ENCODE data around the gene IGSF9. TPM values are rescaled to one million over a fixed set of nuclear protein-coding genes. Genes with fewer than 3 reads are reported as not detected.
A peak's percentile ranks its signal among the peaks of the same experiment; 100 is the strongest.

IGSF9 gene
- total and polyA plus RNA-seq, 2 experiments from 2014 or later: 10.3 to 27.6 TPM

- no peak overlapping the region for H3K27ac ChIP-seq (ENCODE audit: low read depth)
- no peaks in the 10 kb centered on the region for H3K36me3 ChIP-seq (ENCODE audit: insufficient read depth)
- H3F3A ChIP-seq (replicated peaks; ENCODE audit: low read depth): no peaks in the 10 kb centered on the region
- no peaks in the 10 kb centered on the region for H3K9me3 Mint-ChIP-seq
- no peaks in the 10 kb centered on the region for H4K20me1 ChIP-seq (replicated peaks; ENCODE audit: insufficient read depth)
- no peaks in the 10 kb centered on the region for H3K9me2 ChIP-seq (ENCODE audit: insufficient read depth)
- H3K79me2 ChIP-seq (replicated peaks; ENCODE audit: insufficient read depth): no peaks in the 10 kb centered on the region
- H3K27ac Mint-ChIP-seq: no peak overlapping the region
- H2AFZ ChIP-seq: no peak overlapping the region
- peaks cover 4% of the 10 kb centered on the region for H3K27me3 Mint-ChIP-seq (ENCODE audit: insufficient read depth, low read depth, poor library complexity)
- H3K4me2 ChIP-seq: no peak overlapping the region
- no peak overlapping the region for H3K4me3 ChIP-seq
- no peaks in the 10 kb centered on the region for H3K36me3 Mint-ChIP-seq (ENCODE audit: low read depth)
- no peak for DNase-seq (ENCODE audit: low spot score)
- TF ChIP-seq CREB1 (CRISPR knock-in tag; IDR thresholded peaks at IDR 0.05; ENCODE audit: low read depth): no peak
- TF ChIP-seq EZH2 (IDR thresholded peaks at IDR 0.05; ENCODE audit: low read depth, unreplicated experiment): no peak
- peaks cover 9% of the 10 kb centered on the region; the same call in 1 of the 2 replicates for H3K4me1 ChIP-seq (ENCODE audit: insufficient read depth)
- H3K4me3 Mint-ChIP-seq: no peak overlapping the region
- H3K4me1 Mint-ChIP-seq: peaks cover 2% of the 10 kb centered on the region
- no peaks in the 10 kb centered on the region for H3K27me3 ChIP-seq (ENCODE audit: insufficient read depth)
- ATAC-seq: no peak
These were observed 15.4 kb upstream of the IGSF9 start for GRCh38 chr1:159960721-159961381.

- Histone ChIP-seq H3F3A (replicated peaks; ENCODE audit: low read depth) (no peaks in the 10 kb centered on the region), H2AFZ (peak overlapping the region; percentile 7; the same call in 1 of the 2 replicates), H3K9me2 (ENCODE audit: insufficient read depth) (no peaks in the 10 kb centered on the region), H3K27ac (ENCODE audit: low read depth) (no peak overlapping the region), H3K36me3 (ENCODE audit: insufficient read depth) (no peaks in the 10 kb centered on the region), H3K27me3 (ENCODE audit: insufficient read depth) (no peaks in the 10 kb centered on the region), H3K79me2 (replicated peaks; ENCODE audit: insufficient read depth) (no peaks in the 10 kb centered on the region), H3K4me2 (no peak overlapping the region), H3K4me3 (no peak overlapping the region), H3K4me1 (ENCODE audit: insufficient read depth) (peaks cover 7% of the 10 kb centered on the region; the same call in 1 of the 2 replicates), H4K20me1 (replicated peaks; ENCODE audit: insufficient read depth) (no peaks in the 10 kb centered on the region)
- DNase-seq (ENCODE audit: low spot score): no peak
- Mint-ChIP-seq H3K9me3 (no peaks in the 10 kb centered on the region), H3K4me1 (peaks cover 2% of the 10 kb centered on the region), H3K27ac (no peak overlapping the region), H3K4me3 (no peak overlapping the region), H3K36me3 (ENCODE audit: low read depth) (no peaks in the 10 kb centered on the region), H3K27me3 (ENCODE audit: insufficient read depth, low read depth, poor library complexity) (peaks cover 4% of the 10 kb centered on the region)
- TF ChIP-seq EZH2 (IDR thresholded peaks at IDR 0.05; ENCODE audit: low read depth, unreplicated experiment): no peak
- no peak for TF ChIP-seq ZNF114 (CRISPR knock-in tag; IDR thresholded peaks at IDR 0.05)
- no peak for TF ChIP-seq ZNF331 (CRISPR knock-in tag; IDR thresholded peaks at IDR 0.05; ENCODE audit: low read depth)
- TF ChIP-seq, protein P1, sequence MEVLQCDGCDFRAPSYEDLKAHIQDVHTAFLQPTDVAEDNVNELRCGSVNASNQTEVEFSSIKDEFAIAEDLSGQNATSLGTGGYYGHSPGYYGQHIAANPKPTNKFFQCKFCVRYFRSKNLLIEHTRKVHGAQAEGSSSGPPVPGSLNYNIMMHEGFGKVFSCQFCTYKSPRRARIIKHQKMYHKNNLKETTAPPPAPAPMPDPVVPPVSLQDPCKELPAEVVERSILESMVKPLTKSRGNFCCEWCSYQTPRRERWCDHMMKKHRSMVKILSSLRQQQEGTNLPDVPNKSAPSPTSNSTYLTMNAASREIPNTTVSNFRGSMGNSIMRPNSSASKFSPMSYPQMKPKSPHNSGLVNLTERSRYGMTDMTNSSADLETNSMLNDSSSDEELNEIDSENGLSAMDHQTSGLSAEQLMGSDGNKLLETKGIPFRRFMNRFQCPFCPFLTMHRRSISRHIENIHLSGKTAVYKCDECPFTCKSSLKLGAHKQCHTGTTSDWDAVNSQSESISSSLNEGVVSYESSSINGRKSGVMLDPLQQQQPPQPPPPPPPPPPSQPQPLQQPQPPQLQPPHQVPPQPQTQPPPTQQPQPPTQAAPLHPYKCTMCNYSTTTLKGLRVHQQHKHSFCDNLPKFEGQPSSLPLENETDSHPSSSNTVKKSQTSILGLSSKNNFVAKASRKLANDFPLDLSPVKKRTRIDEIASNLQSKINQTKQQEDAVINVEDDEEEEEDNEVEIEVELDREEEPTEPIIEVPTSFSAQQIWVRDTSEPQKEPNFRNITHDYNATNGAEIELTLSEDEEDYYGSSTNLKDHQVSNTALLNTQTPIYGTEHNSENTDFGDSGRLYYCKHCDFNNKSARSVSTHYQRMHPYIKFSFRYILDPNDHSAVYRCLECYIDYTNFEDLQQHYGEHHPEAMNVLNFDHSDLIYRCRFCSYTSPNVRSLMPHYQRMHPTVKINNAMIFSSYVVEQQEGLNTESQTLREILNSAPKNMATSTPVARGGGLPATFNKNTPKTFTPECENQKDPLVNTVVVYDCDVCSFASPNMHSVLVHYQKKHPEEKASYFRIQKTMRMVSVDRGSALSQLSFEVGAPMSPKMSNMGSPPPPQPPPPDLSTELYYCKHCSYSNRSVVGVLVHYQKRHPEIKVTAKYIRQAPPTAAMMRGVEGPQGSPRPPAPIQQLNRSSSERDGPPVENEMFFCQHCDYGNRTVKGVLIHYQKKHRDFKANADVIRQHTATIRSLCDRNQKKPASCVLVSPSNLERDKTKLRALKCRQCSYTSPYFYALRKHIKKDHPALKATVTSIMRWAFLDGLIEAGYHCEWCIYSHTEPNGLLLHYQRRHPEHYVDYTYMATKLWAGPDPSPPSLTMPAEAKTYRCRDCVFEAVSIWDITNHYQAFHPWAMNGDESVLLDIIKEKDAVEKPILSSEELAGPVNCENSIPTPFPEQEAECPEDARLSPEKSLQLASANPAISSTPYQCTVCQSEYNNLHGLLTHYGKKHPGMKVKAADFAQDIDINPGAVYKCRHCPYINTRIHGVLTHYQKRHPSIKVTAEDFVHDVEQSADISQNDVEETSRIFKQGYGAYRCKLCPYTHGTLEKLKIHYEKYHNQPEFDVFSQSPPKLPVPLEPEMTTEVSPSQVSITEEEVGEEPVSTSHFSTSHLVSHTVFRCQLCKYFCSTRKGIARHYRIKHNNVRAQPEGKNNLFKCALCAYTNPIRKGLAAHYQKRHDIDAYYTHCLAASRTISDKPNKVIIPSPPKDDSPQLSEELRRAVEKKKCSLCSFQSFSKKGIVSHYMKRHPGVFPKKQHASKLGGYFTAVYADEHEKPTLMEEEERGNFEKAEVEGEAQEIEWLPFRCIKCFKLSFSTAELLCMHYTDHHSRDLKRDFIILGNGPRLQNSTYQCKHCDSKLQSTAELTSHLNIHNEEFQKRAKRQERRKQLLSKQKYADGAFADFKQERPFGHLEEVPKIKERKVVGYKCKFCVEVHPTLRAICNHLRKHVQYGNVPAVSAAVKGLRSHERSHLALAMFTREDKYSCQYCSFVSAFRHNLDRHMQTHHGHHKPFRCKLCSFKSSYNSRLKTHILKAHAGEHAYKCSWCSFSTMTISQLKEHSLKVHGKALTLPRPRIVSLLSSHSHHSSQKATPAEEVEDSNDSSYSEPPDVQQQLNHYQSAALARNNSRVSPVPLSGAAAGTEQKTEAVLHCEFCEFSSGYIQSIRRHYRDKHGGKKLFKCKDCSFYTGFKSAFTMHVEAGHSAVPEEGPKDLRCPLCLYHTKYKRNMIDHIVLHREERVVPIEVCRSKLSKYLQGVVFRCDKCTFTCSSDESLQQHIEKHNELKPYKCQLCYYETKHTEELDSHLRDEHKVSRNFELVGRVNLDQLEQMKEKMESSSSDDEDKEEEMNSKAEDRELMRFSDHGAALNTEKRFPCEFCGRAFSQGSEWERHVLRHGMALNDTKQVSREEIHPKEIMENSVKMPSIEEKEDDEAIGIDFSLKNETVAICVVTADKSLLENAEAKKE (CRISPR knock-in tag; IDR thresholded peaks at IDR 0.05): no peak
- no peak for TF ChIP-seq EZH2phosphoT487 (IDR thresholded peaks at IDR 0.05; ENCODE audit: unreplicated experiment)
- no peak; the same call in 2 of the 3 replicates for ATAC-seq
These were observed 14.0 kb upstream of the IGSF9 start for GRCh38 chr1:159959451-159959850.
